Right lobe of liver (tissue), 4 donors: Measurements from ENCODE around the gene CRYBG1.

Experiments used
- POLR2A ChIP-seq: fragments of 450-650 bp; IDR thresholded peaks from one replicate; pipeline ENCODE4 v1.6.1; 2017; ENCODE audit warnings: antibody characterized with exemption, mild to moderate bottlenecking
- TF ChIP-seq, protein P1 (sequence below), 4 donors: fragments of 200-600 bp in 3 of 4; fragments of 450-650 bp in 1 of 4; IDR thresholded peaks; one replicate each; pipeline versions ENCODE4 v1.5.1 to v1.8.0; 2016 to 2022; ENCODE audit warnings: antibody characterized with exemption in 4 of 4, mild to moderate bottlenecking in 2 of 4
- donor health status: DM: no; HTN: no; CAD: no.
- donor health status: DM: no; HTN: no; CAD: no.
- donor health status: DM: no; HTN: yes; CAD: no.

DNA sequence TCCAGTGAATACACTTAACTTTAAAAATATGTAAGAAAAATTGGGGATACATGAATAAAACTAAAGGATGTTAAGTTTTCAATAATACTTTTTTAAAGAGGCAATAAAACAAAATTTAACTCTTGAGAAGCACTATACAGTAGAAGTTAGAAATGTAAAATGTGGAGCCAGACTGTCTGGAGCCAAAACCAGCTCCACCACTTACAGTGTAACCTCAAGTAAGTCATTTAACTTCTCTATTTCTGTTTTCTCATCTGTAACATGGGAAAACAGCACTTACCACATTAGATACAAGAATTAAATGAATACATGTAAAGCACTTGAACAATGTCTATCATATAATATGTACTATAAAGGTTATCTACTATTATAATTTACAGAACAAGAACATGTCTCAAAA is 41.7 kb upstream of the CRYBG1 start:
- TF ChIP-seq, protein P1, sequence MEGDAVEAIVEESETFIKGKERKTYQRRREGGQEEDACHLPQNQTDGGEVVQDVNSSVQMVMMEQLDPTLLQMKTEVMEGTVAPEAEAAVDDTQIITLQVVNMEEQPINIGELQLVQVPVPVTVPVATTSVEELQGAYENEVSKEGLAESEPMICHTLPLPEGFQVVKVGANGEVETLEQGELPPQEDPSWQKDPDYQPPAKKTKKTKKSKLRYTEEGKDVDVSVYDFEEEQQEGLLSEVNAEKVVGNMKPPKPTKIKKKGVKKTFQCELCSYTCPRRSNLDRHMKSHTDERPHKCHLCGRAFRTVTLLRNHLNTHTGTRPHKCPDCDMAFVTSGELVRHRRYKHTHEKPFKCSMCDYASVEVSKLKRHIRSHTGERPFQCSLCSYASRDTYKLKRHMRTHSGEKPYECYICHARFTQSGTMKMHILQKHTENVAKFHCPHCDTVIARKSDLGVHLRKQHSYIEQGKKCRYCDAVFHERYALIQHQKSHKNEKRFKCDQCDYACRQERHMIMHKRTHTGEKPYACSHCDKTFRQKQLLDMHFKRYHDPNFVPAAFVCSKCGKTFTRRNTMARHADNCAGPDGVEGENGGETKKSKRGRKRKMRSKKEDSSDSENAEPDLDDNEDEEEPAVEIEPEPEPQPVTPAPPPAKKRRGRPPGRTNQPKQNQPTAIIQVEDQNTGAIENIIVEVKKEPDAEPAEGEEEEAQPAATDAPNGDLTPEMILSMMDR (IDR thresholded peaks at IDR 0.05): no peak
- TF ChIP-seq POLR2A: no peak
